Pulmonary artery endothelial cell (primary cell): Measurements from ENCODE around the gene SOX13. TPM values are rescaled to one million over a fixed set of nuclear protein-coding genes. Genes with fewer than 3 reads are reported as not detected.

Experiments used
- total RNA-seq: library from RNA; depleted of rRNA; stranded (reverse); fragments of >200 nt; gene quantifications from 2 replicates; pipeline ENCODE4 v1.2.3, GENCODE V29; 2014

SOX13 gene
- total RNA-seq, 1 donor from 2014 or later: 9.1 TPM

Other genes with a start within 250 kb of the SOX13 start
- 86.9 and 109 TPM in 2 replicates for gene SNRPE, start 211.5 kb upstream of the SOX13 start, total RNA-seq
- 13.5 and 14.2 TPM in 2 replicates for gene ETNK2, start 78.9 kb downstream of the SOX13 start, total RNA-seq
- gene REN, start 93.2 kb downstream of the SOX13 start, total RNA-seq: not detected in 2 replicates
- gene KISS1, start 123.4 kb downstream of the SOX13 start, total RNA-seq: 0.67 and 0.79 TPM in 2 replicates
- not detected in 2 replicates for gene GOLT1A, start 140.9 kb downstream of the SOX13 start, total RNA-seq